H9 (cell line): ENCODE measurements around the gene ZNF718. TPM values are rescaled to one million over a fixed set of nuclear protein-coding genes. Genes with fewer than 3 reads are reported as not detected.

Experiments used
- DNase-seq: peaks from one replicate; pipeline ENCODE4 v3.0.0-alpha.2; 2017
- H2AFZ ChIP-seq: one replicate; pipeline ENCODE4 v1.6.1; 2013; ENCODE audit warnings: mild to moderate bottlenecking, low read length, control low read depth, moderate library complexity
- H2AK5ac ChIP-seq: 2 replicates; pipeline ENCODE4 v1.6.1; 2013; ENCODE audit warnings: low read length, control low read depth, mixed read lengths; ENCODE audit not compliant: insufficient read length
- H2BK120ac ChIP-seq: one replicate; pipeline ENCODE4 v1.6.1; 2013; ENCODE audit warnings: low read depth, mild to moderate bottlenecking, low read length, control low read depth, inconsistent platforms; ENCODE audit not compliant: poor library complexity, severe bottlenecking
- H2BK12ac ChIP-seq: 2 replicates; pipeline ENCODE4 v1.6.1; 2013; ENCODE audit warnings: low read length, control low read depth, mixed read lengths, low read depth; ENCODE audit not compliant: insufficient read length
- H2BK15ac ChIP-seq: 2 replicates; pipeline ENCODE4 v1.6.1; 2013; ENCODE audit warnings: low read depth, low read length, control low read depth
- H2BK20ac ChIP-seq: one replicate; pipeline ENCODE4 v1.6.1; 2013; ENCODE audit warnings: low read depth, mild to moderate bottlenecking, low read length, control low read depth, inconsistent platforms; ENCODE audit not compliant: poor library complexity, severe bottlenecking
- H2BK5ac ChIP-seq: 2 replicates; pipeline ENCODE4 v1.6.1; 2013; ENCODE audit warnings: low read length, control low read depth, mixed read lengths; ENCODE audit not compliant: insufficient read length
- H3K14ac ChIP-seq: 2 replicates; pipeline ENCODE4 v1.6.1; 2013; ENCODE audit warnings: low read length, control low read depth; ENCODE audit not compliant: insufficient read depth
- H3K18ac ChIP-seq: 2 replicates; pipeline ENCODE4 v1.6.1; 2013; ENCODE audit warnings: low read depth, mild to moderate bottlenecking, mixed read lengths, low read length, control low read depth; ENCODE audit not compliant: insufficient read length
- H3K23ac ChIP-seq: 2 replicates; pipeline ENCODE4 v1.6.1; 2013; ENCODE audit warnings: low read length, control low read depth, mixed read lengths, low read depth; ENCODE audit not compliant: insufficient read length
- H3K23me2 ChIP-seq: 2 replicates; pipeline ENCODE4 v1.6.1; 2013; ENCODE audit warnings: low read depth, mild to moderate bottlenecking, mixed read lengths, low read length, control low read depth; ENCODE audit not compliant: insufficient read length, poor library complexity, severe bottlenecking
- H3K27ac ChIP-seq: 2 replicates; pipeline ENCODE4 v1.5.1; 2013; ENCODE audit warnings: low read length, control low read depth, mixed read lengths, low read depth; ENCODE audit not compliant: insufficient read length
- H3K27me3 ChIP-seq: 2 replicates; pipeline ENCODE4 v1.6.1; 2013; ENCODE audit warnings: low read length, control low read depth, inconsistent platforms; ENCODE audit not compliant: insufficient read depth
- H3K4ac ChIP-seq: 2 replicates; pipeline ENCODE4 v1.6.1; 2013; ENCODE audit warnings: low read depth, mild to moderate bottlenecking, control low read depth, inconsistent platforms, low read length, moderate library complexity
- H3K4me1 ChIP-seq: 2 replicates; pipeline ENCODE4 v1.6.1; 2013; ENCODE audit warnings: low read length, control low read depth, inconsistent platforms; ENCODE audit not compliant: insufficient read depth
- H3K4me2 ChIP-seq: 2 replicates; pipeline ENCODE4 v1.6.1; 2013; ENCODE audit warnings: low read length, control low read depth, mixed read lengths; ENCODE audit not compliant: insufficient read length, insufficient read depth
- H3K56ac ChIP-seq: 2 replicates; pipeline ENCODE4 v1.6.1; 2013; ENCODE audit warnings: low read depth, mild to moderate bottlenecking, mixed read lengths, low read length, control low read depth; ENCODE audit not compliant: insufficient read length
- H3K79me1 ChIP-seq: 2 replicates; pipeline ENCODE4 v1.6.1; 2013; ENCODE audit warnings: low read depth, mild to moderate bottlenecking, moderate library complexity, low read length, control low read depth, inconsistent platforms; ENCODE audit not compliant: insufficient read depth, poor library complexity, severe bottlenecking
- H3K79me2 ChIP-seq: 2 replicates; pipeline ENCODE4 v1.6.1; 2013; ENCODE audit warnings: low read length, control low read depth, inconsistent platforms; ENCODE audit not compliant: insufficient read depth
- H3K9ac ChIP-seq: 2 replicates; pipeline ENCODE4 v1.6.1; 2013; ENCODE audit warnings: low read length, control low read depth, mixed read lengths; ENCODE audit not compliant: insufficient read length; ENCODE audit errors: extremely low read depth
- H3K9me3 ChIP-seq: one replicate; pipeline ENCODE4 v1.6.1; 2013; ENCODE audit warnings: low read depth, low read length, inconsistent platforms; ENCODE audit not compliant: control insufficient read depth
- H3T11ph ChIP-seq: one replicate; pipeline ENCODE4 v1.6.1; 2013; ENCODE audit warnings: mild to moderate bottlenecking, low read length, control low read depth, inconsistent platforms
- H4K20me1 ChIP-seq: one replicate; pipeline ENCODE4 v1.6.1; 2013; ENCODE audit not compliant: control insufficient read depth, insufficient read length, insufficient read depth
- H4K5ac ChIP-seq: 2 replicates; pipeline ENCODE4 v1.6.1; 2013; ENCODE audit warnings: low read depth, mild to moderate bottlenecking, mixed read lengths, low read length, control low read depth; ENCODE audit not compliant: insufficient read length
- H4K8ac ChIP-seq: replicated peaks from 2 replicates; pipeline ENCODE4 v1.6.1; 2013; ENCODE audit warnings: low read length, control low read depth, mixed read lengths, low read depth; ENCODE audit not compliant: insufficient read length
- H4K91ac ChIP-seq: 2 replicates; pipeline ENCODE4 v1.6.1; 2013; ENCODE audit warnings: low read depth, mild to moderate bottlenecking, moderate library complexity, mixed read lengths, low read length, control low read depth; ENCODE audit not compliant: insufficient read length
- H3K27ac Mint-ChIP-seq, 3 experiments: 2 replicates in 2 of 3; 3 replicates in 1 of 3; pipeline ENCODE4 v1.8.0; 2020 to 2021; ENCODE audit warnings: mixed read lengths in 3 of 3, mild to moderate bottlenecking in 1 of 3, moderate library complexity in 1 of 3
- H3K27me3 Mint-ChIP-seq: 2 replicates; pipeline ENCODE4 v1.8.0; 2021; ENCODE audit warnings: low read depth, mild to moderate bottlenecking, moderate library complexity, mixed read lengths
- H3K36me3 Mint-ChIP-seq, 3 experiments: 2 replicates in 2 of 3; 3 replicates in 1 of 3; pipeline ENCODE4 v1.8.0; 2020 to 2021; ENCODE audit warnings: low read depth in 3 of 3, mixed read lengths in 3 of 3; ENCODE audit not compliant: insufficient read depth in 1 of 3
- H3K4me1 Mint-ChIP-seq, 2 experiments: 2 replicates each; pipeline ENCODE4 v1.8.0; 2020; ENCODE audit warnings: mixed read lengths in 2 of 2
- H3K4me3 Mint-ChIP-seq, 2 experiments: 2 replicates in 1 of 2; 3 replicates in 1 of 2; pipeline ENCODE4 v1.8.0; 2020 to 2021; ENCODE audit warnings: mild to moderate bottlenecking in 2 of 2, mixed read lengths in 2 of 2, moderate library complexity in 1 of 2
- H3K9me3 Mint-ChIP-seq, 2 experiments: 2 replicates in 1 of 2; 3 replicates in 1 of 2; pipeline ENCODE4 v1.8.0; 2020; ENCODE audit warnings: mild to moderate bottlenecking in 2 of 2, mixed read lengths in 2 of 2, moderate library complexity in 1 of 2
- CTCF ChIP-seq: fragments of 200-600 bp; sonication (generic); conservative IDR thresholded peaks from 3 replicates; pipeline ENCODE4 v1.8.0; 2021; ENCODE audit warnings: antibody characterized with exemption, mild to moderate bottlenecking
- WGBS: extraction: QIAGEN DNeasy Blood & Tissue Kit; methylation state at CpG from one replicate; pipeline ENCODE4 v1.1.7; 2013; ENCODE audit warnings: missing lambda C conversion rate, low lambda C conversion rate, mixed read lengths; ENCODE audit not compliant: insufficient read length; ENCODE audit errors: extremely low coverage; 5-methylcytosine and 5-hydroxymethylcytosine counted together
- total RNA-seq: library from RNA; stranded (reverse); gene quantifications from 2 replicates; pipeline ENCODE4 v1.2.1, GENCODE V29; 2021

Gene ZNF718
- total RNA-seq, 1 experiment from 2014 or later, result 12.5 TPM

GRCh38 chr4:107083-107443, 17.2 kb upstream of the ZNF718 start:
- Histone ChIP-seq H3T11ph (no peak overlapping the region), H4K91ac (no peak overlapping the region), H3K27me3 (peaks cover 36% of the 10 kb centered on the region), H3K23ac (no peak overlapping the region), H3K9me3 (peaks cover 24% of the 10 kb centered on the region), H2BK12ac (no peak overlapping the region), H3K23me2 (no peaks in the 10 kb centered on the region), H3K79me1 (no peaks in the 10 kb centered on the region), H3K4me1 (no peaks in the 10 kb centered on the region), H3K79me2 (no peaks in the 10 kb centered on the region), H2AK5ac (no peak overlapping the region), H2BK20ac (no peak overlapping the region), H4K8ac (no peak overlapping the region), H4K20me1 (no peaks in the 10 kb centered on the region), H2BK120ac (no peak overlapping the region), H4K5ac (no peak overlapping the region), H2BK15ac (no peak overlapping the region), H3K56ac (no peak overlapping the region), H3K9ac (no peak overlapping the region), H3K4me2 (no peak overlapping the region), H3K18ac (no peak overlapping the region), H3K14ac (no peak overlapping the region), H2AFZ (no peak overlapping the region), H3K4ac (no peak overlapping the region), H3K27ac (no peak overlapping the region), H2BK5ac (no peak overlapping the region)
- H3K4me1 Mint-ChIP-seq, result no peaks in the 10 kb centered on the region
- WGBS, result no CpG with 5 or more reads among the region's 33 CpGs
- no peak overlapping the region for H3K4me3 Mint-ChIP-seq
- no peak for TF ChIP-seq CTCF
- peaks cover 9 to 43% (median 24%) of the 10 kb centered on the region in 3 experiments for H3K36me3 Mint-ChIP-seq
- no peak overlapping the region for H3K27ac Mint-ChIP-seq
- DNase-seq, result no peak
- peaks cover 22% of the 10 kb centered on the region for H3K27me3 Mint-ChIP-seq
- H3K9me3 Mint-ChIP-seq, result peaks cover 89 to 93% of the 10 kb centered on the region in 2 experiments
